ENCODE measurements around the gene PHC2.

PHC2 gene

DNA sequence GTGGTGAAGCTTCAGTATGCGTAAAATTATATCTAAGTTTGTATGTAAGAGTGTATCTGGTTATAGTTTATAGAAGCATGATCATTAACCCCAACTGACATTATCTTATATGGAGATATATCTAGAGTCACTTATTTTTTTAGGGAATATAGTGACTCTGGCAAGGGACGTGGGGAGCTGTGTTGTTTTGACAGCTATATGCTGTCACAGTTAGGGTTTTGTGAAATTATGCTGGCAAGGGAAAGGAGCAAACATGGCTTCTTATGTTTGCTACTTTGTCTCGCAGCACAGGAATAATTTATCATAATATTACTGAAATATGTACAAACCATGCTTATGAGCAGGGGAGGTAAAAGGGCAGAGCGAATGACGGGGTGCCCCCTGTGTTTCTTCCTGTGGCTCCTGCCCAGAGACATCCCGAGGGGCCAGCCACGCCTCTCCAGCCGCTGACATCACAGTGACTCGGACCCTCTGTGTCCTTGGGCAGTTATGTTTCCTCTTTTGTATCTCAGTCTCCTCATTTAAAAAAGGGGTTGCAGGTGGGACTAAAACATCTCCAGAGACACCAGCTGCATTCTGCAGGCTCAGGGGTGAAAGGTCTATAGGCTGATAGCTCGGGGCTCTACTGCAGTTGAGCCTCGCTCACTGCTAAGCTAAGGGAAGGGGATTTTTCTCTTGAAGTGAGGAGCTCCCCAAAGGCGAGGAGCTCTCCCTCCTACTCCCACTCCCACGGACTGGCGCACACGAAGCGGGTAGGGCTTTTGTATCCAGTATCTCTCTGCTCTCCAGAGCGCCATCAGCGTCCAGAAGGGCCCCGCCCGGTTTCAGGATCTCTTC lies 124.9 kb downstream of the PHC2 start:
- H3K27ac ChIP-seq, result no peak overlapping the region
- TF ChIP-seq, protein P1, sequence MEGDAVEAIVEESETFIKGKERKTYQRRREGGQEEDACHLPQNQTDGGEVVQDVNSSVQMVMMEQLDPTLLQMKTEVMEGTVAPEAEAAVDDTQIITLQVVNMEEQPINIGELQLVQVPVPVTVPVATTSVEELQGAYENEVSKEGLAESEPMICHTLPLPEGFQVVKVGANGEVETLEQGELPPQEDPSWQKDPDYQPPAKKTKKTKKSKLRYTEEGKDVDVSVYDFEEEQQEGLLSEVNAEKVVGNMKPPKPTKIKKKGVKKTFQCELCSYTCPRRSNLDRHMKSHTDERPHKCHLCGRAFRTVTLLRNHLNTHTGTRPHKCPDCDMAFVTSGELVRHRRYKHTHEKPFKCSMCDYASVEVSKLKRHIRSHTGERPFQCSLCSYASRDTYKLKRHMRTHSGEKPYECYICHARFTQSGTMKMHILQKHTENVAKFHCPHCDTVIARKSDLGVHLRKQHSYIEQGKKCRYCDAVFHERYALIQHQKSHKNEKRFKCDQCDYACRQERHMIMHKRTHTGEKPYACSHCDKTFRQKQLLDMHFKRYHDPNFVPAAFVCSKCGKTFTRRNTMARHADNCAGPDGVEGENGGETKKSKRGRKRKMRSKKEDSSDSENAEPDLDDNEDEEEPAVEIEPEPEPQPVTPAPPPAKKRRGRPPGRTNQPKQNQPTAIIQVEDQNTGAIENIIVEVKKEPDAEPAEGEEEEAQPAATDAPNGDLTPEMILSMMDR (conservative IDR thresholded peaks at IDR 0.05), result no peak

DNA sequence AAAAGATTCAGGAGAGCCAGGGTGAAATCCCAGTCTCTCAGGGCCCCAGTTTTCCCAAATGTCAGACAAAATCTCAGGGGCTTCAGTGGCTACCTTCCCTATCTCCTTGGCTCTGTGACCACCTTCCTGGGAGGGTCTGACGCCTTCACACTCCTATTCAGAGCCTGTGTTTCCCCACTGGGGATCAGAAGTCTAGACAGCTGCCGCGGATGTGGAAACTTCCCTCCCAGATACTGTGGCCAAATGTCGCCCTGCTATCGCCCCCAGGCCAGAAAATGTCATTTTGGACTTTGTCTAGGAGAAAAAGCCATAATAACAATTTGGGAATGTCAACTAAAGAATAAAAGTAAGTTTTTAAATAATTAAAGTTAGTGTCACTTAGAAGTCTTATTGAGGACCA lies 125.9 kb downstream of the PHC2 start:
- TF ChIP-seq, protein P1 (conservative IDR thresholded peaks at IDR 0.05), result no peak
- no peak overlapping the region for H3K27ac ChIP-seq

DNA sequence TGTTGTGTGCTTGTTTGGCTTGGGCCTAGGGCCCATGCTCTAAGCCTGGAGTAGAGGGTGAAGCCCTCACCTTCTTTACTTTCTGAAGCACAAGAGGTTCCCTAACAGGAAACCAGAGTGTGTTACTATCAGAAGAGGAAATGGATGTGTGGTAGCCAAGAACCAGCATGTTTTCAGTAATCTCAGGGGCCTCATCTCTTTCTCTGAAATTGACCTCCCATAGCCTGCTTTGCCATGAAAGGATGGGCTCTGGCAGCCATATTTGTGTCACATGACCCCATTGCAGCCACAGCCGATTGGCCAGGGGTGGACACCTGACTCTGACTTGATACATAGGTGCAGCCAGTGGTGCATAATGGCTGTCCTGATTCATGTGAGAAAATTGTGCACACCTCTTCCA lies 128.6 kb downstream of the PHC2 start:
- H3K27ac ChIP-seq, result no peak overlapping the region
- TF ChIP-seq, protein P1 (conservative IDR thresholded peaks at IDR 0.05), result no peak

DNA sequence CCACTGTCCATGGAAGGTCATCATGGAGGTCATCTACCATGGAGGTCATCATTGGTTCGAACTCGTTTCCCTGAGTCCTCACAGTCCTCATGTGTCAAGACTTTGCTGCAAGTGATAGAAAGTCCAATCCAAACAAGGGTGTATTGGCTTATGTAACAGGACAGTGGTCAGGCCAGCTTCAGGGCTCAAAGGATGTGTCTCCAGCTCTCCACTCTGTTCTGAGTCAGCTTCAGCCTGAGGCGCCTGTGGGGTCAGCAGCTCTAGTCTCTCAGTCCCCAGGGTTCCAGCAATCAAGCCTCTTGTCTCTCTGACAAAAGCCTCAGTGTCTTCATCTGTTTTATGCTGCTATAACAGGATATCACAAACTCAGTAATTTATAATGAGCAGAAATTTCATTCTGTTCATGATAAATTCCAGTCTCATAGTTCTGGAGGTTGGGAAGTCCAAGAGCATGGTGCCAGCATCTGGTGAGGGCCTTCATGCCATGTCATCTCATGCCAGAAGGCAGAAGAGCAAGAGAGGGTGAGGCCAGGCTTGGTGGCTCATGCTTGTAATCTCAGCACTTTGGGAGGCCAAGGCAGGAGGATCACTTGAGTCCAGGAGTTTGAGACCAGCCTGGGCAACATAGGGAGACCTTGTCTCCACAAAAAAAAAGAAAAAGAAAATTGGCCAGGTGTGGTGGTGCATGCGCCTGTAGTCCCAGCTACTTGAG lies 129.5 kb downstream of the PHC2 start:
- TF ChIP-seq, protein P1 (conservative IDR thresholded peaks at IDR 0.05), result no peak
- H3K27ac ChIP-seq, result no peak overlapping the region

DNA sequence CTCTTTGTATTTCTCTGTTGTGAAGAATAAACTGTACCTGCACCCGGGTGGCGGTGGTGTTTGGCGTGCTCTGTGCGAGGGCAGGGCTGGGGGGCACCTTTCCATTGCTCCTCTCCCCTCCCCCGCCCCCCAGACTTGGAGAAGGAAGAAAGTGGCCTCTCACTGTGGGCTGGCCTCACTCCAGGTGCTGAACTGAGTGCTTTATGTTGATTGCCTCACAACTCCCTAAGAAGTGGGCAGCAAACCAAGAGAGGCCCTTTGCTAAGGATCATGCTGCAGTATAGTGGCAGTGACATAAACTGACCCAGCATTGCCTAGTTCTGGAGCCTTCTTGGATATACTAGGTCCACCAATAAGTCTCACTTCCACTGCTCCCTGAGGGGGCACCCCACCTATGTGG lies 130.2 kb downstream of the PHC2 start:
- H3K27ac ChIP-seq, result no peak overlapping the region
- TF ChIP-seq, protein P1 (conservative IDR thresholded peaks at IDR 0.05), result no peak

DNA sequence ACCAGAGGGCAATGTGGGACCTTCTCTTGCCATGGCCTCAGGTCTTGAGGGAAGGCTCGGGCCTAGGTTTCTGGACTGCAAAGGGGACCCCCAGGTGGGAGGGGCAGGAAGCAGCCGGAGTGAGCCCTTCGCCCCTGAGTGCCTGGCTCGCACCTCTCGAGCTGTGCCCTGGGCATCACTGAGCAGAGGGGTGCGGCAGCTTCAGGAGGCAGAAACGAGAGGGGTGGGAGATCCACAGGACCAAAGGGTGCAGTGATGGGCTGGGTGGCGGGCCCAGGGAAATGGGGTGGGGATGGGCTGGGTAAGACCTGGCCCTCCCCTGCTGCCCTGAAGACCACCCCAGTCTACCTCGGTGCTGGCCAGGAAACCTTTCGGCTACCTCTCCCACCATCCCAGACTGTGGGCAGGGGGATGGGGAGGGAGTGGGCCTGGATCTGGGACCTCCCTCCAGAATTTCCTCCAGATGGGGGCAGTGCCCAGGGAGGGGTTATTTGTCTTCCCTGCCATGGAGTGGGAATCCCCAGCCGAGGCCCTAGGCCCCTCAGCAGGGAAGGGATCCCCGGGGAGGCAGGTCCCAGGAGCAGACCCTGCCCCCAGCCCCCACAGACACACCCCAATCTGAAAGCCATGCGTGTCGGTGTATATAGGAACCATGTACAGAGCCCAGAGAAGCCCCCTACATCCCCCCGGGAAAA lies 131.3 kb downstream of the PHC2 start:
- TF ChIP-seq, protein P1 (conservative IDR thresholded peaks at IDR 0.05), result no peak
- H3K27ac ChIP-seq, result no peak overlapping the region

DNA sequence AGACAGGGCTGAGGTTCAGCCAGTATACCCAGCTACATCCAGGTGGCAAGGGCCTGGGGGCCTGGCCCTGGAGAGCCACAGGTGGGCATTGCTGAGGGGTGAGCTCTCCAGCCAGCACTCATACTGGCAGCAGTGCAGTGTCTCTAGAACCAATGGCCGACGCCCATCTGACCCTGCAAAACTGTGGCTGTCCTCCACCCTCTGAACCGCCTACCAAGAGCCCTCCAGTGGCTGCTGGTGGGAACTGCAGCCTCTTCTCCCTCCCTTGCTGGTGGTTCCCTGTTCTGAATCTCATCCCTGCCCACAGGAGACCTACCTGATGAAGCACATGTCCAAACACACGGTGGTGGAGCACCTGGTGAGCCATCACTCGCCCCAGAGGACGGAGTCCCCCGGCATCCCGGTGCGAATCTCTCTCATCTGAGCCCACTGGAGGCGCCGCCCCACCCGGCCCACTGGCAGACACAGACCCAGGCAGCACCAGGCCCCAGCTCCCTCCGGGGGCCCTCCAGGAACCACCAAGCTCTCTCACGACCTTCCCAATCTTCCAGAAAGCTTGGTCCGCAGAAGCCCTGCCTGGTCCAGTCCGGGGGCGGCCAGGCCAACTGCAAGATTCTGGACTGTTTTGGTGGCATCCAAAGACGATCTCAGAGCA lies 132.1 kb downstream of the PHC2 start:
- TF ChIP-seq, protein P1 (conservative IDR thresholded peaks at IDR 0.05), result peak; percentile 88
- H3K27ac ChIP-seq, result no peak overlapping the region
